Muscle layer of duodenum (tissue), 2 donors: ENCODE measurements around the gene DIAPH2.

Source experiments
- H3K27ac ChIP-seq: one replicate; pipeline ENCODE4 v1.7.0; 2013; ENCODE audit warnings: mild to moderate bottlenecking, low read length
- H3K27me3 ChIP-seq: one replicate; pipeline ENCODE4 v1.7.0; 2013; ENCODE audit warnings: low read depth, mild to moderate bottlenecking, control low read depth, low read length
- H3K36me3 ChIP-seq, 2 donors: one replicate each; pipeline ENCODE4 v1.7.0; 2013; ENCODE audit warnings: low read length in 2 of 2, control low read depth in 1 of 2, mild to moderate bottlenecking in 1 of 2; ENCODE audit not compliant: insufficient read depth in 2 of 2, control insufficient read depth in 1 of 2
- H3K4me1 ChIP-seq, 2 donors: one replicate each; pipeline ENCODE4 v1.7.0; 2013; ENCODE audit warnings: low read length in 2 of 2, mild to moderate bottlenecking in 2 of 2, control low read depth in 1 of 2, moderate library complexity in 1 of 2; ENCODE audit not compliant: insufficient read depth in 2 of 2, control insufficient read depth in 1 of 2
- H3K4me3 ChIP-seq, 2 donors: one replicate each; pipeline ENCODE4 v1.7.0; 2013; ENCODE audit warnings: low read length in 2 of 2, low read depth in 1 of 2, mild to moderate bottlenecking in 1 of 2
- H3K9me3 ChIP-seq, 2 donors: one replicate each; pipeline ENCODE4 v1.7.0; 2013; ENCODE audit warnings: low read length in 2 of 2, control low read depth in 1 of 2, mild to moderate bottlenecking in 1 of 2; ENCODE audit not compliant: control insufficient read depth in 1 of 2
- donor health status: healthy.

Gene DIAPH2

GRCh38 chrX:97446298-97446882 is 761.7 kb downstream of the DIAPH2 start:
- Histone ChIP-seq H3K36me3 (no peaks in the 10 kb centered on the region), H3K27ac (no peak overlapping the region), H3K27me3 (no peaks in the 10 kb centered on the region), H3K4me1 (no peaks in the 10 kb centered on the region), H3K4me3 (no peak overlapping the region), H3K9me3 (no peaks in the 10 kb centered on the region)

DNA sequence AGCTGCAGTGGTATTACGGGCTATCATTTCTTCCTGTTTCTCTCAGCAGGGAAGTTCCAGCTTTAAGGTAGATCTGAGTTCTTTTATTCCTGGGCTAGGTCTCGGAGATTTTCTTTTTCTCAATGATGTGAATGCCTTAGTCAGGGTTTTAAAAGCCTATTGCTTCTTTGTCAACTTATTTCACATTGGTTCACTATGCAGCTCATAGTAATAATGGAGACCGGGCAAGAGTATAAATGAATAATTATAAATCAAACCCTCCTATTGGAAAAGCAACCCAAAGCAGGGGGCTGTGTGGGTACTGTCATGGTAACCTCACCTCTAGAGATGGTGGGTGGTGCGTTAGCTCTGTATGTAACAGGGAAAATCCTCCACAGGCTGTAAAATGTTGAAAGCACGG is 762.7 kb downstream of the DIAPH2 start:
- H3K9me3 ChIP-seq, result no peaks in the 10 kb centered on the region
- H3K36me3 ChIP-seq, result no peaks in the 10 kb centered on the region
- H3K4me1 ChIP-seq, result no peaks in the 10 kb centered on the region
- H3K27ac ChIP-seq, result no peak overlapping the region
- no peak overlapping the region for H3K4me3 ChIP-seq
- H3K27me3 ChIP-seq, result no peaks in the 10 kb centered on the region

DNA sequence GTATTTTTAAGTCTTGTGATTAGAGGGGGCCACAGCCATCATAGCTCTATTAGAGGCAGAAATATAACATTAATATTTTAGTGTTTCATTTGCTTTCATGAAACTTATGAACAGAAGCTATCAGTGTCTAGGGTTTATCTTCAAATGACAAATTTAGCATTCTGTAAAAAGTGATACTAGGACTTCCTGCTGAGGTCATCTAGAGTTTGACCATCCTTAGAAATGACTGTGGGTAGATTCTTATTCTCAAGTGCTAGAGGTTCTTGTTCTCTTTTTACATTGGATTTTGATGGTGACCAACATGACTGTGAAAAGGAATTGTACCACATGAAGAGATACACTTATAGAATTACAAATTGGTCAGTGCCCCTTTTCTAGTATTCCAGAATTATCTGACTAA is 767.6 kb downstream of the DIAPH2 start:
- Histone ChIP-seq H3K36me3 (no peaks in the 10 kb centered on the region), H3K27me3 (no peaks in the 10 kb centered on the region), H3K4me1 (no peaks in the 10 kb centered on the region), H3K27ac (no peak overlapping the region), H3K4me3 (no peak overlapping the region), H3K9me3 (no peaks in the 10 kb centered on the region)

DNA sequence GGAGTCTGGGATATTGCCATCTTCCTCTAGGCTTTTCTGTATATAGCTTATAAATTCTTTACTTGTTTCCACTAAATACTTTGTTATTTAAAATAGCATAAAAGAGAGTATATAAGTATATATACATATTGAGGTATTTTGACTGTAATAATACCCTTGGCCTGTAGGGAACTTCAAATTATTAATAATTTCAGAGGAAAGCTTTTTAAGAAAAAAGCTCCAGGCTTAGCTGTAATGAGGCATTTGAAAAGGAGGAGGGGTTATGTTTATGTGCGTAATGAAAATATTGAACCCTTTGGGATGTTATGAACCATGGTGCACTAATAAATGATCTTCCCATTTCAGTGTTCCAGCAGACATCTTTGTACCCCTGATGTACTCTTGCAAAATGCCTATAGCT is 777.1 kb downstream of the DIAPH2 start:
- H3K27ac ChIP-seq, result no peak overlapping the region
- H3K27me3 ChIP-seq, result no peaks in the 10 kb centered on the region
- no peaks in the 10 kb centered on the region for H3K36me3 ChIP-seq
- no peak overlapping the region for H3K4me3 ChIP-seq
- H3K4me1 ChIP-seq, result no peaks in the 10 kb centered on the region
- H3K9me3 ChIP-seq, result no peaks in the 10 kb centered on the region

DNA sequence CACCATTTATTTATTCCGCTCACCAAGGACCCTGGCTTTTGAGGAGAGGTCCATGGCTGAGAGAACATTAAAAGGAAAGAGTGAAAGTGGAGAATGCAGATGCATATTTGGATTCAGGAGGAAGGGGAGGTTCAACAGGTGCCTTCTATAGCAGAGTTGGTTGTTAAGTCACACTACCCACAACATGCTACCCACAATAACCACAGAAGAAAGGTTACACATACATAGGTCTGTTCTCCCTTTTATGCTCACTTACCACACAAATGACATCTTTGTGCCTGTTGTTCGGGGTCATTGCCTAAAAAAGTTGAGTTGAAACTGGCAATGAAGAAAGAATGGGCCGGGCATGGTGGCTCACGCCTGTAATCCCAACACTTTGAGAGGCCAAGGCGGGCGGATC is 786.4 kb downstream of the DIAPH2 start:
- Histone ChIP-seq H3K9me3 (no peaks in the 10 kb centered on the region), H3K27me3 (no peaks in the 10 kb centered on the region), H3K4me1 (no peaks in the 10 kb centered on the region), H3K36me3 (no peaks in the 10 kb centered on the region), H3K27ac (no peak overlapping the region), H3K4me3 (no peak overlapping the region)

DNA sequence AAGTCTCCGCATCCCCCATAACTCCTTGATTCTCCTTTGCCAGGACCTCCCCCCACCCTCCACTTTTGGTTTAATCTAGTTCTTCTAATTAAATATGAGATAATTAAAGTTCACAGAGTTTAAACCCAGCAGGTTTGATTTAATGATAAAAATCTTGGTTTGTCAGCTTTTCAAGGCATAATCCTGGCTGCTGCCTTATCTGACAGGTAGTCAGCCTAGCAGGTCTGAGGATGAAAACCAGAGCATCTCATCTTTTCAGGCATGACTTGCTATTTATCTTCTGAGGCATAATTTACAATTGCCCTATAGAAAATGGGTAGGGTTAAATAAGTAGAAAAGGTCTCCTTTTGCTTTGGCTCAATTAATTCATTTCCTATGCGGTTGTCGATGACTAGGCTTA is 790.3 kb downstream of the DIAPH2 start:
- Histone ChIP-seq H3K27me3 (no peaks in the 10 kb centered on the region), H3K4me1 (no peaks in the 10 kb centered on the region), H3K36me3 (no peaks in the 10 kb centered on the region), H3K9me3 (no peaks in the 10 kb centered on the region), H3K27ac (no peak overlapping the region), H3K4me3 (no peak overlapping the region)

- no peaks in the 10 kb centered on the region for H3K4me1 ChIP-seq
- H3K4me3 ChIP-seq, result no peak overlapping the region
- no peaks in the 10 kb centered on the region for H3K27me3 ChIP-seq
- H3K9me3 ChIP-seq, result no peaks in the 10 kb centered on the region
- H3K27ac ChIP-seq, result no peak overlapping the region
- H3K36me3 ChIP-seq, result no peaks in the 10 kb centered on the region
Observed at GRCh38 chrX:97479106-97479890, 794.7 kb downstream of the DIAPH2 start.

- no peaks in the 10 kb centered on the region for H3K27me3 ChIP-seq
- H3K4me3 ChIP-seq, result no peak overlapping the region
- H3K36me3 ChIP-seq, result no peaks in the 10 kb centered on the region
- H3K9me3 ChIP-seq, result no peaks in the 10 kb centered on the region
- no peak overlapping the region for H3K27ac ChIP-seq
- H3K4me1 ChIP-seq, result no peaks in the 10 kb centered on the region
Observed at GRCh38 chrX:97481228-97481627, 796.6 kb downstream of the DIAPH2 start.

DNA sequence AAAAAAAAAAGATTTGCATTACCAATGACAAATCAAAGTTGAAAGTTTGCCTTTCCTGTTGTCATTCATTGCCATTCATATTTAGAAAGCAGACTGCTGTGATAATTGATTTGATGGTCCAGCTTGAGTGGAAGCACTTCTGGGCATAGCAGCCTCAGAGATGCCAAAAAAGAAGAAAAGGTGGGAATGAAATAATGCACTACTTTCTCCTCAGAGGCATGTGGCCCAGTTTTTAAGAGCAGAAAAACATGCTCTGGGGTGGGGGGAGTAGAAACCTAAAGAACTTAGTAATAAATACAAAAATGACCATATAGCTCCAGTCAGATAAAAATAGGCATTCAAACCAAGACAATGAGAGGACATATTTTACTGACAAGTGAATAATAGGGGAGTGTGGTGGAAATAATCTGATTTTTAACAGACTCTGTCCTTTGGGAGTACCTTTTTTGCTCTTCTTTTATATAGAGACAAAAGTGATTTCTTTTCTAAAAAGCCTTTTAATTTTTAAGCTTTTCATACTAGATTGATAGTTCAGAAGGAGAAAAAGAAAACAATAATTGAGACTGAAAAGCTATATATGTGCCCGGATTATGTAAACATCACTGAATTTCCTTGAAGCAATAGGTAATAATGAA is 798.1 kb downstream of the DIAPH2 start:
- no peak overlapping the region for H3K4me3 ChIP-seq
- no peaks in the 10 kb centered on the region for H3K36me3 ChIP-seq
- no peaks in the 10 kb centered on the region for H3K9me3 ChIP-seq

DNA sequence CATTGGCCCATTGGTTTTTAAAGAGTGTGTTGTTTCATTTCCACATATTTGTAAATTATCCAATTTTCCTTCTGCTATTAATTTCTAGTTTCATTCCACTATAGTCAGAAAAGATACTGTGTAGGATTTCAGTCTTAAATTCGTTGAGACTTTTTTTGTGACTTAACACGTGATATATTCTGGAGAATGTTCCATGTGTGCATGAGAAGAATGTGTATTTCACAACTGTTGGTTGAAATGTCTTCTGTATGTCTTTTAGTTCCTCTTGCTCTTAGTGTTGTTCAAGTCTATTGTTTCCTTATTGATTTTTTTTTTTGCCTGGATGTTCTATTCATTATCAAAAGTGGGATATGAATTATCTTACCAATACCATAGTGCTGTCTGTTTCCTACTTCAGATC is 806.0 kb downstream of the DIAPH2 start:
- Histone ChIP-seq H3K4me3 (no peak overlapping the region), H3K27ac (no peak overlapping the region), H3K4me1 (no peaks in the 10 kb centered on the region), H3K9me3 (no peaks in the 10 kb centered on the region), H3K36me3 (no peaks in the 10 kb centered on the region), H3K27me3 (no peaks in the 10 kb centered on the region)

More for the DNA sequence above, 798.1 kb downstream of the DIAPH2 start:
- Histone ChIP-seq H3K4me1 (no peaks in the 10 kb centered on the region), H3K27ac (no peak overlapping the region), H3K27me3 (no peaks in the 10 kb centered on the region)

DNA sequence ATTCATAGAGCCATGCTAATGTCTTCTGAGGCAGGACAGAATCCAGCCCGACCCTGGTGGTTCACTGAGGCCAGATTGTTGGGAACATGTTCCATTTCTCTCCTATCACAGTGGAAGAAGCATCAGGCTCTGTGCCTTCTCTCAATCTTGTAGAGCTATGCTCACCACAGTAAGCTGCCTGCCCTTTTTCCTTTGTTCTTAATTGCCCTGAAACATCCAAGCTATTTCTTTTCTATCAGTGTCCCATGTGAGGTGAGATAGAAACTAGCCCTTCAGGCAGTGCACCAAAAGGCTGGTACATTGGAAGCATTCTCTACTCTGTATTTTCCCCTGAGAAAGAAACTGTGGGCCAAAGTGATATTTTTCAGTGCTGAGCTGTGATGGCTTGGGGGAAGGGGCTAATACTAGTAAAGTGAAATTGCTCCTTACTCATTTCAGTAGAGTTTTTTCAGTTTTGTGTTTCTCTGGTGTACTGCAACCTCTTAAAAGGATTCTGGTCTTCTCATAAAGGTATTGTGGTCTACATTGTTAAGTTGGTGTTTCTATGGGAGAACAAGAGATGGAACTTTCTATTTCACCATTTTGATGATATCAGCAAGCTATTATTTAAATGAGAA is 810.2 kb downstream of the DIAPH2 start:
- Histone ChIP-seq H3K36me3 (no peaks in the 10 kb centered on the region), H3K27me3 (no peaks in the 10 kb centered on the region), H3K27ac (no peak overlapping the region), H3K4me1 (no peaks in the 10 kb centered on the region), H3K4me3 (no peak overlapping the region), H3K9me3 (no peaks in the 10 kb centered on the region)
